ENCODE measurements around the gene EFNA5.

EFNA5 gene

GRCh38 chr5:107601076-107601475 lies 69.7 kb downstream of the EFNA5 start:
- DNase-seq = no peak

GRCh38 chr5:107598958-107599357 lies 71.8 kb downstream of the EFNA5 start:
- no peak for DNase-seq

DNA sequence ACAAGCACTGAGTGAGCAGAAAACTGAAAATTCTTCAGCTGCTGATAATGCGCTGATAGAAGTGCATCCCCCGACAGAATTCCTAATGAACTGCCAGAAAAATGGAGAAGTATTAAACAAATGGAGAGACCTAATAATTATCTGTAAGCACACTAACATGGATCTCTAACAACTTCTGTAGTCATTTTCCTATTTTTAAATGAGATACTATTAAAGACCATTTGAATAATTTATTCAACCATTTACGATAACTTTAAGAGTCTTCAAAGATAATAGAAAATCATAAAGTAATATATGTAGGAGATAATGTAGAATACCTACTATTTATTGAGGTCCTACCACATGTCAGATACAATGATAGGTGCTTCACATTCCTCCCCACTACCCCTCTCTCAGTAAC lies 72.9 kb downstream of the EFNA5 start:
- no peak for DNase-seq

- no peak for DNase-seq
These were observed 73.5 kb downstream of the EFNA5 start for GRCh38 chr5:107597247-107597646.

DNA sequence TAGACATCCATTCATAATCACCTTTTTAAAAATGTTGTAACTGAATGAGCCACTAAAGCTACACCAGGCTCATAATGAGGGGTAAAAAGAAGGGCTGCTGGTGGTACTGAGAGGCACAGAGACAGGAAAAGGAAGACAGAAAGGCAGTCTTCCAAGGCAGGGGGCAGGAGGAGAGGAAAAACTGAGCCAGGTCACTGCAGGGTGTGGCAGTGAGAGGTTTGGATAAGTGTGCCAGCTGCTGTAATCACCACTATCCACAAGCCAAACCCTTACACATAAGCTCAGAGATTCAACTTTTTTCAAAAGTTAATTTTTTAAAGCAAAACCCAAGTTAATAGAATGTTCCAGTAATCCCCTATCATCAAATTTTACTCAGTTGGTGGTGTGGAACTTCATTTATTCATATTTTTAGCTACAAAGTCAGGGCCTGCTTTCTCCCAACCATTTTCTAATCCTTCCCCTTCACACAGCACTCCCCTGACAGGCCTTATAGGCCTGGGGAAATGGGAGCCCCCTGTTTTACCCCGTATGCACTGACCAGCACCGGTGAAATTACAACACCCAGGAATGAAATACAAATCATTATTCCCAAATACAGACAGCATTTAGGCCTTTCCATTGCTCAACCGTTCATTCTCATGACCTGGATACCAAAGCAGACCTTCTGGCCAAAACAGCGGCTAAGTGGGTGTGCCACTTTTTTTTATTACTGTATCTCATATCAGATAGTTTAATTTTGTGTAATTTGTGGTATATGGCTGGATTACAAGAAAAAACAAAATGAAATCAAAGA lies 76.3 kb downstream of the EFNA5 start:
- no peak for DNase-seq

DNA sequence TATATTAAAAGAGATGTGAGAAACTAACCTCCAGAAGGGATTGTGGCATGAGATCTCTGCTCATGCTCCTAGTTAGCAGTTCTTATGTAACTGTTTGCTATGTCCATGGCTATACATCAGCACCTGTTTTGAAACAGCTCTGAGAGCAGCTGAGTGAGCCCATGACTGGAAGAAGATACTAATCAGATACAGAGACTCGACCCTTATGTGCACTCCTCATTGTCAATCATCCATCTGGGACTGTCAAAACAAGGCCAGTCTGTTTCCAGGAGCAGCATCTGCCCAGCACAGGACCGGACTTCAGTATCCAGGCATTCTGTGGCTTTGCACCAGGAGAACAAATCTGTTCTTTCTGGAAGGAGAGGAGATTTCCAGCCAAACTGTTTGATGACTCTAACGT lies 77.7 kb downstream of the EFNA5 start:
- DNase-seq = no peak

DNA sequence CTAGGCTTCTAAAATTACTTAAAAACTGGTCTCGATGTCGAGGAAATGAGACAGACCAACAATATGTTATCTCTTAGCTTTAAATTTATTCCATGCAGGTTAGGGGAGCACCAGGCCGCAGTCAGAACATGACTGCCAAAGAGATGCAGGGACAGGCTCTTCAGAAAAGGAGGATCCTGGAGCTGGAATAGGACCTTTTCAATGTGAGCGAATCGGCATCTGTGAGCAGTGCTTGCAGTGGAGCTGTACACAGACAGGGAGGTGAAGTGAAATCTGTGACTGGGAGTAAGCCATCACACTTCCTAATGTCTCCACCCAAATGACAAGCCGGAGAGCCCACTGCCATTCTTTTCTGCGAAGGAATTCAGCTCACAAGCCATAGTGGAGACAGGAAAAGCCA lies 78.2 kb downstream of the EFNA5 start:
- no peak for DNase-seq

DNA sequence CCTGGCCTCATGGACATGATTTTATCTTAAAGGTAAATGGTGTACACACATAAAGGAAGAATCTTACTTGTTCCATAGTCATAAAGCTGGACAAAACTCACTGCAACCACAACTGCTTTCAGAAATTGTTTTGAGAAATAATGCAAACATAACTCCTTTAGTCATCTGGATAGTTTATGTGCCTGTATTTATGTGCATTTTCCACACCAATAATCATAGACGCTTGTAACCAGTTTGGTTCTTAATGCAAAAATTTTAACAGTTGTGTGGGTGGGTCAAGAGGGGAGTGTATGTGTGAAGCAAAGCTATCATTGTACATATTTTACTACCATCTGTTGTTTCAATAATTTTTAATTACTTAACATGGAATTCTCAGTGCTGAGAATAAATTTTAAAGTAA lies 80.1 kb downstream of the EFNA5 start:
- DNase-seq = no peak

GRCh38 chr5:107589520-107590193 lies 81.1 kb downstream of the EFNA5 start:
- DNase-seq = no peak

- DNase-seq = no peak
These were observed 88.1 kb downstream of the EFNA5 start for GRCh38 chr5:107582625-107583024.

DNA sequence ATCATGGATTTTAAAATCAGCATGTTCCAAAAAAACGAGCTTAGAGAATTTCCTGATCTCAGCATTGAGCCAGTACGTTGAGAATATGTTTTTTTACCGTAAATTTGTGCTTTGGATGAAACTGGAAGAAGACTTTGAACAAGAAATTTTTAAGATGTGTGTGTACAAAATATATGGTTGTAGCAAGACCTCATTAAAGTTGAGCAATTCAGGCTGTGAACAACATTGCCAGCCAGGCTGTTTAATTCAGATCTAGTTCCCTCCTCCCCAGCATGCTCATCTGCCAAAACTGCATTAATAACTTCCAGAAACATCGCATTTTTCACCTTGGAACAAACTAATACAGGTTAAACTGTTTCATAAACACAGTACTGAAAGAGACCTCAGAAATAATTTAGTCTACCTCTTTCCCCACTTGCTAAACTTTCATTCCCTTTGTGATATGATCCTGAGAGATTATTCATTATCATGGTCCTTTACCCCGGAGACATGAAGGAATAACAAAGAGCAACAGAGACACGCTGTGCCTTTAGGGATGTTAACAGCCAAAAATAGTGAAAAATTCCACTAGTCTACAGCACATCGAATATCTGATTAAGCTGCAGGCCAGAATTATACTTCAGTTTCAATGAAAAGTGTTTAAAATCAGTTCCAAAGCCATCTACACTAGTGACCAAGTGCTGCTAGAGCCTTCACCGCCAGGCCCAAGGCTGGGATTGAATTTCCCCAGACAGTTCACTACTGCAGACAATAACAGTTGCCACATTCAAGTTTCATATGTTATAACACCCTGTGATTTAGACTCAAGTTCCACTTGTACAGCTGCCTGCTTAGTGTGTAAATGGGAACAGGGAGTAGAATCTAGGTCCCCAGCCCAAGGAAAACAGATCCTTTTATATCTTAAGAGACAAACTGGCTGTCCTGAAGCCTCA lies 89.6 kb downstream of the EFNA5 start:
- DNase-seq = no peak

DNA sequence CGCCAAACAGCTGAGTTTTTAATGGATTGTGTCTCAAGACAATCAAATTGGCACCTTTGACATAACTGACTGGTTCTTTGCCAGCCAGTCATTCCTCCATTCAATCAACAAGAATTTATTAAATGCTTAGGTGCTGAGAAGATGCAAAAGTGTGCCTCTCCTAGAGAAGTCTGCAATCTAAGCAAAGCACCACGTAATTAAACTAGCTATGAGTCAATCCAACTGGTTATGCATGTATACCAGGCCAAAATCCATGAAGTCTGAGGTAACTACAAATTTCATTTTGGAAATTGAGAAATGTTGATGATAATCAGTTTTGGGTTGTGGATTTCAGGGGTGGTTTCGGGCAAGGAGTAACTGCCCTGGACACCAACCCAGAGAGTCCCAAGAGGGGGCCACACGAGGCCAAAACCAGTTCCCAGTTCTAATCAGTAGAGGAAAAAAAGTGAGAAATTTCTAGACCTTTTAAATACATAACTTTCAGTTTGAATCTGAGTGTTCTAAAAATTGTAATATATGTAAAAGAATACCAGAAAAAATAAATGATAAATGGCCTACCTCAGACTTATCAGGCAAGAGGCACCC lies 92.6 kb downstream of the EFNA5 start:
- no peak for DNase-seq

DNA sequence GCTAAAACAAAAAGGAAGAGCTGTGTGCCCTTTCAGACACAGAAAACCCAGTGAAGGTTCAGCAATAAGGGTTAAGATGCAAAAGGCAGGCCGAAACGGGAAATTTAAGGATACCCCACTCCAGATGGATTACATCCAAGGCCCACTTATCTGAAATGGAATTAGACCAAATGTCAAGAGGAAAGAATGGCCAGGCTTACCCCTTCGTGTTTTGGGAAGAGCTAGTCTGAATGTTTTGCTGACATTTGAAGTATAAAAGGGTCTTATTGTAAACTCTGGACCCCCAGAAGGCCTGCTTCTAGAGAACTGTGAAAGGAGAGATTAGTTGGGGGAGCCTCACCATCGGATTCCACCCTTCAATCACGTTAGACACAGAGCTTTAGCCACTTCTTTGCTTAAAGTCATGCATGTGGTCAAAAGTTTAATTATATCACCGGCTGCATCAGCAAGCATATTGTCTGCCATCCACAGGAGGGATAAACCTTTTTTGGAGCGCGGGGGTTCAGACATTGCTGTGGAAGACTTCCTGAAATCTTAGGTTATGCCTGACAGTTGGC lies 93.3 kb downstream of the EFNA5 start:
- no peak for DNase-seq

- no peak for DNase-seq
These were observed 93.9 kb downstream of the EFNA5 start for GRCh38 chr5:107576736-107577393.

GRCh38 chr5:107576155-107576554 lies 94.6 kb downstream of the EFNA5 start:
- DNase-seq = no peak

DNA sequence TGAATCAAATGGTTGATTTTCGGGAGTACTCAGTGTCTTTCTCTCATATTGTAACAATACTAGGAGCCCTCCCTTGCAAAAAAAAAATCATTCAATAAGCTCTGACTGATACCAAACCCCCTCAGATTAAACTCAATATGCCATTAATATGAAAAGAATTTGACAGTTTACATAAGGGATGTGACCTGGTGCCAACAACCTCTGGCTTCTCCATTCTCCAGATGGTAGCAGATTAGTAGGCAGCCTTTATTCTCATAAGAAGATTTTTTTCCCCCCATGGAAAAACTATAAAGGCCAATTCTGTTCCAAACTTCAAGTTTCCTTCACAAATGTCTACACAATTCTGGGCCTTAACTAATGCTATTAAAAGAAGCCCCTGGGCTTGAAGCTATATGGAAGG lies 96.5 kb downstream of the EFNA5 start:
- DNase-seq = no peak

DNA sequence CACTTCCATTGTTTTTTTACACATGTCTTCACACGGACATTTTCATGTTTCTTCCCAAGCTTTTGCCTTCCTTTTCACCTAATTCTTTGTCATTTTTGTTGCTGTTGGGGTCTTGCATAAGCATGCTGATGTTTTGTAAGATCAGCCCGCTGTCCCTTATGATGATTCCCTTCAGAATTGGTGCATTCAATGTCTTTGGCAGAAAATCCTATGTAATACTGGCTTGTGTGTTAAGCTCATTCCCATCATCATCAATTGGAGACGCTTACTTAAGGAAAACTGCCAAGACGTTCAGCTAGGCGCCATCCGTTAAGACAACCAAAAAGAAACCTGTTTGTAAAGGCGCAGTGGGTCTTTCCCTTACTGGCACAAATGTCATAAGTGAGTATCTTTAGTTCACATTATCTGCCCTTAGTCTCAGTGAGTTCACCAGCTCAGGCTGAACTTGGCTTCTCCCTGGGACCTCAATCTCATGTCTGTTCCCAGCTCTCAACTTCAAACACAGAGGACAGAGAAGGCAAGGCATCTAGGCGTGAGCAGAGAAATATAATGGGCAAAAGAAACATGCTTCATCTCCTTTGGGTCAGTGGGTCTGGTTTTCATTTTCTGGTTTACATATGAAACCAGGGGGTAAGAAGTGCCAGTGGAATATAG lies 97.9 kb downstream of the EFNA5 start:
- no peak for DNase-seq

- DNase-seq = peak; percentile 95
These were observed 98.9 kb downstream of the EFNA5 start for GRCh38 chr5:107571621-107572536.

GRCh38 chr5:107570805-107571531 lies 99.8 kb downstream of the EFNA5 start:
- peak; percentile 40 for DNase-seq

- peak; percentile 80 for DNase-seq
These were observed 100.6 kb downstream of the EFNA5 start for GRCh38 chr5:107570181-107570580.
